MM.1S (cell line): ENCODE results near the gene TAF1.

Experiments
- DNase-seq: peaks from one replicate; pipeline ENCODE4 v3.0.0-alpha.2; 2015
- H2AFZ ChIP-seq: fragments of 300-600 bp; sonication (generic); 2 replicates; pipeline ENCODE4 v1.6.0; 2016; ENCODE audit warnings: antibody characterized with exemption, low read length
- H3F3A ChIP-seq: fragments of 300-600 bp; sonication (generic); 2 replicates; pipeline ENCODE4 v1.6.1; 2016; ENCODE audit warnings: mild to moderate bottlenecking, antibody characterized with exemption, low read length, moderate library complexity, mixed read lengths; ENCODE audit not compliant: insufficient read depth
- H3K27ac ChIP-seq: fragments of 300-600 bp; sonication (generic); 2 replicates; pipeline ENCODE4 v1.5.1; 2016; ENCODE audit warnings: mild to moderate bottlenecking, low read length
- H3K27me3 ChIP-seq: fragments of 300-600 bp; sonication (generic); replicated peaks from 2 replicates; pipeline ENCODE4 v1.6.0; 2016; ENCODE audit warnings: low read length; ENCODE audit not compliant: insufficient read depth
- H3K36me3 ChIP-seq: fragments of 300-600 bp; sonication (generic); replicated peaks from 2 replicates; pipeline ENCODE4 v1.6.1; 2016; ENCODE audit warnings: mild to moderate bottlenecking, low read length, mixed read lengths; ENCODE audit not compliant: insufficient read depth
- H3K4me1 ChIP-seq: fragments of 300-600 bp; sonication (generic); 2 replicates; pipeline ENCODE4 v1.6.1; 2016; ENCODE audit warnings: low read length, mixed read lengths
- H3K4me2 ChIP-seq: fragments of 300-600 bp; sonication (generic); 2 replicates; pipeline ENCODE4 v1.6.0; 2016; ENCODE audit warnings: low read depth, low read length
- H3K4me3 ChIP-seq: fragments of 300-600 bp; sonication (generic); 2 replicates; pipeline ENCODE4 v1.5.1; 2016; ENCODE audit warnings: low read length, mixed read lengths
- H3K79me2 ChIP-seq: fragments of 300-600 bp; sonication (generic); 2 replicates; pipeline ENCODE4 v1.6.1; 2016; ENCODE audit warnings: mixed run types, low read length, mixed read lengths
- H3K9ac ChIP-seq: fragments of 300-600 bp; sonication (generic); 2 replicates; pipeline ENCODE4 v1.6.1; 2016; ENCODE audit warnings: low read length, mixed read lengths
- H3K9me2 ChIP-seq: fragments of 300-600 bp; sonication (generic); replicated peaks from 2 replicates; pipeline ENCODE4 v1.6.1; 2016; ENCODE audit warnings: mild to moderate bottlenecking, low read length, mixed read lengths; ENCODE audit not compliant: insufficient read depth
- H3K9me3 ChIP-seq: fragments of 300-600 bp; sonication (generic); replicated peaks from 2 replicates; pipeline ENCODE4 v1.6.1; 2016; ENCODE audit warnings: mild to moderate bottlenecking, low read length, mixed read lengths; ENCODE audit not compliant: insufficient read depth
- H4K20me1 ChIP-seq: fragments of 300-600 bp; sonication (generic); 2 replicates; pipeline ENCODE4 v1.6.1; 2016; ENCODE audit warnings: mild to moderate bottlenecking, low read length, moderate library complexity, mixed read lengths; ENCODE audit not compliant: insufficient read depth
- EZH2 ChIP-seq: fragments of 300-600 bp; sonication (generic); optimal IDR thresholded peaks from 2 replicates; pipeline ENCODE3; 2017; ENCODE audit warnings: low read depth, mild to moderate bottlenecking, antibody characterized with exemption, low read length, mixed read lengths
- EZH2phosphoT487 ChIP-seq: fragments of 300-600 bp; sonication (generic); IDR thresholded peaks from 2 replicates; pipeline ENCODE4 v1.6.1; 2018; ENCODE audit warnings: antibody characterized with exemption, low read length
- TF ChIP-seq, protein P1 (sequence below): fragments of 300-600 bp; sonication (generic); IDR thresholded peaks from 2 replicates; pipeline ENCODE4 v1.5.1; 2016; ENCODE audit warnings: antibody characterized with exemption, low read length, mixed read lengths

Gene TAF1

GRCh38 chrX:71458866-71459265, 92.7 kb downstream of the TAF1 start:
- Histone ChIP-seq H3K4me1 (no peaks in the 10 kb centered on the region), H3K9me3 (no peaks in the 10 kb centered on the region), H3K79me2 (no peaks in the 10 kb centered on the region), H3K27ac (no peak overlapping the region), H3K36me3 (no peaks in the 10 kb centered on the region), H3K9ac (no peak overlapping the region), H3K9me2 (no peaks in the 10 kb centered on the region), H2AFZ (no peak overlapping the region), H3F3A (no peaks in the 10 kb centered on the region), H3K4me3 (no peak overlapping the region), H4K20me1 (no peaks in the 10 kb centered on the region), H3K27me3 (no peaks in the 10 kb centered on the region), H3K4me2 (no peak overlapping the region)
- TF ChIP-seq EZH2phosphoT487 (no peak), EZH2 (no peak)
- TF ChIP-seq, protein P1, sequence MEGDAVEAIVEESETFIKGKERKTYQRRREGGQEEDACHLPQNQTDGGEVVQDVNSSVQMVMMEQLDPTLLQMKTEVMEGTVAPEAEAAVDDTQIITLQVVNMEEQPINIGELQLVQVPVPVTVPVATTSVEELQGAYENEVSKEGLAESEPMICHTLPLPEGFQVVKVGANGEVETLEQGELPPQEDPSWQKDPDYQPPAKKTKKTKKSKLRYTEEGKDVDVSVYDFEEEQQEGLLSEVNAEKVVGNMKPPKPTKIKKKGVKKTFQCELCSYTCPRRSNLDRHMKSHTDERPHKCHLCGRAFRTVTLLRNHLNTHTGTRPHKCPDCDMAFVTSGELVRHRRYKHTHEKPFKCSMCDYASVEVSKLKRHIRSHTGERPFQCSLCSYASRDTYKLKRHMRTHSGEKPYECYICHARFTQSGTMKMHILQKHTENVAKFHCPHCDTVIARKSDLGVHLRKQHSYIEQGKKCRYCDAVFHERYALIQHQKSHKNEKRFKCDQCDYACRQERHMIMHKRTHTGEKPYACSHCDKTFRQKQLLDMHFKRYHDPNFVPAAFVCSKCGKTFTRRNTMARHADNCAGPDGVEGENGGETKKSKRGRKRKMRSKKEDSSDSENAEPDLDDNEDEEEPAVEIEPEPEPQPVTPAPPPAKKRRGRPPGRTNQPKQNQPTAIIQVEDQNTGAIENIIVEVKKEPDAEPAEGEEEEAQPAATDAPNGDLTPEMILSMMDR, result no peak
- DNase-seq, result no peak

GRCh38 chrX:71464968-71465367, 98.8 kb downstream of the TAF1 start:
- Histone ChIP-seq H3K79me2 (no peaks in the 10 kb centered on the region), H3K9me3 (no peaks in the 10 kb centered on the region), H3K9me2 (no peaks in the 10 kb centered on the region), H4K20me1 (no peaks in the 10 kb centered on the region), H3K27me3 (no peaks in the 10 kb centered on the region), H3K4me2 (no peak overlapping the region), H3K4me3 (no peak overlapping the region), H2AFZ (no peak overlapping the region), H3K27ac (no peak overlapping the region), H3K9ac (no peak overlapping the region), H3F3A (no peaks in the 10 kb centered on the region), H3K4me1 (no peaks in the 10 kb centered on the region), H3K36me3 (no peaks in the 10 kb centered on the region)
- no peak for TF ChIP-seq EZH2
- no peak for TF ChIP-seq EZH2phosphoT487
- TF ChIP-seq, protein P1, result no peak
- no peak for DNase-seq

- no peaks in the 10 kb centered on the region for H4K20me1 ChIP-seq
- H3K9ac ChIP-seq, result no peak overlapping the region
- H3K27me3 ChIP-seq, result no peaks in the 10 kb centered on the region
- H2AFZ ChIP-seq, result no peak overlapping the region
- no peak overlapping the region for H3K4me3 ChIP-seq
- H3F3A ChIP-seq, result no peaks in the 10 kb centered on the region
- DNase-seq, result no peak
- no peaks in the 10 kb centered on the region for H3K79me2 ChIP-seq
- H3K27ac ChIP-seq, result no peak overlapping the region
- no peaks in the 10 kb centered on the region for H3K9me2 ChIP-seq
- H3K36me3 ChIP-seq, result no peaks in the 10 kb centered on the region
- TF ChIP-seq EZH2phosphoT487 (no peak), EZH2 (no peak)
- TF ChIP-seq, protein P1, result no peak
- no peaks in the 10 kb centered on the region for H3K9me3 ChIP-seq
- H3K4me2 ChIP-seq, result no peak overlapping the region
- no peaks in the 10 kb centered on the region for H3K4me1 ChIP-seq
Measured at GRCh38 chrX:71466979-71467523, 100.9 kb downstream of the TAF1 start.
